ENCODE results near the gene SPTAN1. TPM values are rescaled to one million over a fixed set of nuclear protein-coding genes. Genes with fewer than 3 reads are reported as not detected.

SPTAN1 gene
- polyA plus RNA-seq, 1 donor from 2014 or later, result 287 TPM

GRCh38 chr9:128512820-128513219, 39.6 kb upstream of the SPTAN1 start:
- H4K20me1 ChIP-seq (ENCODE audit: insufficient read depth), result no peaks in the 10 kb centered on the region

GRCh38 chr9:128521956-128522355, 30.4 kb upstream of the SPTAN1 start:
- Histone ChIP-seq H4K20me1 (ENCODE audit: insufficient read depth) (no peaks in the 10 kb centered on the region), H3K79me2 (replicated peaks; ENCODE audit: insufficient read depth, low read length) (no peaks in the 10 kb centered on the region), H3K4me2 (ENCODE audit: low read length) (no peak overlapping the region), H3K9ac (ENCODE audit: low read length) (no peak overlapping the region), H3K27me3 (ENCODE audit: insufficient read depth, low read depth, low read length) (no peaks in the 10 kb centered on the region), H3F3A (ENCODE audit: insufficient read depth, low read length, poor library complexity, severe bottlenecking) (no peaks in the 10 kb centered on the region), H3K36me3 (ENCODE audit: insufficient read depth, low read length) (no peaks in the 10 kb centered on the region), H3K4me3 (ENCODE audit: low read length) (no peak overlapping the region), H3K9me2 (ENCODE audit: insufficient read depth, low read length) (no peaks in the 10 kb centered on the region), H3K9me3 (ENCODE audit: low read length) (no peaks in the 10 kb centered on the region), H3K27ac (ENCODE audit: low read length) (no peak overlapping the region), H2AFZ (ENCODE audit: low read depth, low read length) (no peak overlapping the region)
- TF ChIP-seq EP300 (conservative IDR thresholded peaks at IDR 0.05; ENCODE audit: poor library complexity, severe bottlenecking), result no peak
- TF ChIP-seq TAF1 (IDR thresholded peaks at IDR 0.05; ENCODE audit: low read depth), result no peak
- TF ChIP-seq POLR2AphosphoS5 (IDR thresholded peaks at IDR 0.05), result no peak
- no peak for TF ChIP-seq EZH2 (IDR thresholded peaks at IDR 0.05; ENCODE audit: borderline replicate concordance, insufficient read depth, low read length, poor library complexity, severe bottlenecking)

More at GRCh38 chr9:128512820-128513219, 39.6 kb upstream of the SPTAN1 start:
- no peaks in the 10 kb centered on the region for H3F3A ChIP-seq (ENCODE audit: insufficient read depth, low read length, poor library complexity, severe bottlenecking)
- no peaks in the 10 kb centered on the region for H3K9me2 ChIP-seq (ENCODE audit: insufficient read depth, low read length)
- H3K27me3 ChIP-seq (ENCODE audit: insufficient read depth, low read depth, low read length), result no peaks in the 10 kb centered on the region
- no peaks in the 10 kb centered on the region for H3K9me3 ChIP-seq (ENCODE audit: low read length)
- H3K36me3 ChIP-seq (ENCODE audit: insufficient read depth, low read length), result no peaks in the 10 kb centered on the region
- no peak overlapping the region for H2AFZ ChIP-seq (ENCODE audit: low read depth, low read length)
- no peak overlapping the region for H3K9ac ChIP-seq (ENCODE audit: low read length)
- H3K27ac ChIP-seq (ENCODE audit: low read length), result no peak overlapping the region
- H3K79me2 ChIP-seq (replicated peaks; ENCODE audit: insufficient read depth, low read length), result no peaks in the 10 kb centered on the region
- no peak overlapping the region for H3K4me2 ChIP-seq (ENCODE audit: low read length)
- no peak overlapping the region for H3K4me3 ChIP-seq (ENCODE audit: low read length)
- TF ChIP-seq TAF1 (IDR thresholded peaks at IDR 0.05; ENCODE audit: low read depth) (no peak), MXI1 (conservative IDR thresholded peaks at IDR 0.05; ENCODE audit: poor library complexity, severe bottlenecking) (no peak), EZH2 (IDR thresholded peaks at IDR 0.05; ENCODE audit: borderline replicate concordance, insufficient read depth, low read length, poor library complexity, severe bottlenecking) (no peak), REST (IDR thresholded peaks at IDR 0.05; ENCODE audit: borderline replicate concordance) (no peak), CTCF (IDR thresholded peaks at IDR 0.05; ENCODE audit: poor library complexity, severe bottlenecking) (no peak), EP300 (conservative IDR thresholded peaks at IDR 0.05; ENCODE audit: poor library complexity, severe bottlenecking) (no peak), POLR2AphosphoS5 (IDR thresholded peaks at IDR 0.05) (no peak), RAD21 (conservative IDR thresholded peaks at IDR 0.05) (no peak), SMC3 (conservative IDR thresholded peaks at IDR 0.05; ENCODE audit: poor library complexity) (no peak)
